Inflammatory macrophage treated with lipopolysaccharide for 4 hours (primary cell): Measurements from ENCODE around the gene RPLP1.

Experiments used
- DNase-seq: peaks from one replicate; pipeline ENCODE4 v3.0.0-alpha.2; 2020

Gene RPLP1

DNA sequence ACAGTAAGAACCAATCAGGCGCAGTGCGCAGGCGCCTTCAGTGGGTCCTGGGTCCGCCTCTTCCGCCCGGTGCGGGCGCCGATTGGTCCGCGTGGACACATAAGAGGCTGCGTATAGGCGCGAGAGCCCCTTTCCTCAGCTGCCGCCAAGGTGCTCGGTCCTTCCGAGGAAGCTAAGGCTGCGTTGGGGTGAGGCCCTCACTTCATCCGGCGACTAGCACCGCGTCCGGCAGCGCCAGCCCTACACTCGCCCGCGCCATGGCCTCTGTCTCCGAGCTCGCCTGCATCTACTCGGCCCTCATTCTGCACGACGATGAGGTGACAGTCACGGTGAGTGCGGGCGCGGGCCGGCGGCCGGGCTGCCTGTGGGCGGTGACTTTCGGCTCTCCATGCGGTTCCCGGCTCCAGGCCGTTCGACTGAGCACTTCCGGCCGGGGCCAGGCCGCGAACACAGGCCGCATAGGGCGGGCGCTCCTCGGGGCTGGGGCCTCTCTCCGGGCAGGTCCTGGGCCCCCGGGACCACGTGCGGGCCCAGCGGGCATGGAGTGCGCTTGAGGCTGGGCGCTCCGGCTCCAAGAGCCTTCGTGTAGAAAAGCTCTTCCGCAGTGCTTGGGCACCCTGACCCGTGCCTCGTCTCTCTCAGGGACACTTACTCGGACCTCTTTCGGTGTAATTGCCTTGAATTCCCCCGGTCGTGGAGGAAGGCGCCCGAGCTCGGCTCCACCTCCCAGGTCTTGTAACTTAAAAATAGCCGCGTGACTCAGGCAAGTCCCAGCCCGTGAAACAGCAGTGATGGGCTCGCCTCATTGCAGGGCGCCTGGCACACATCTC lies at the start of gene RPLP1:
Gene RPLP1, plus strand, starts transcription at position 127 of the 830 bp plus-strand sequence. Its CDS starts 131 bp downstream, at position 258.
- peak; percentile 97 for DNase-seq

DNA sequence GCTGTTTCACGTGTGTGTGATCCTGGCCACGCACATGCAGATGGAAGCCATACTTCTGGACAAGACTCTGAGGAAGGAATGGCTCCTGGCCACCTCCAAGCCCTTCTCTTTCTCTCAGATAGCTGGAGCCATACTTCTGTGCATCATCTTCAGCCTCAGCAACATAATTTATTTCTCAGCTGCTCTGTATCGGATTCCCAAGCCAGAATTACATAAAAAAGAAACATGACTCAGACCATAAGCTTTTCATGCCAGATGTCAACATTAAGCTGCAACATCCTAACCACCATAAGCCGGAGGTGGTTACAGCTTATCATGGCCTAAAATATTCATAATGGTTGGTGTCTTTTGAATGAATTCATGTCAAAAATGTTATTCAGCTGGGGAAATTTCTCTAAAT lies 49.0 kb upstream of the RPLP1 start:
- DNase-seq: no peak

DNA sequence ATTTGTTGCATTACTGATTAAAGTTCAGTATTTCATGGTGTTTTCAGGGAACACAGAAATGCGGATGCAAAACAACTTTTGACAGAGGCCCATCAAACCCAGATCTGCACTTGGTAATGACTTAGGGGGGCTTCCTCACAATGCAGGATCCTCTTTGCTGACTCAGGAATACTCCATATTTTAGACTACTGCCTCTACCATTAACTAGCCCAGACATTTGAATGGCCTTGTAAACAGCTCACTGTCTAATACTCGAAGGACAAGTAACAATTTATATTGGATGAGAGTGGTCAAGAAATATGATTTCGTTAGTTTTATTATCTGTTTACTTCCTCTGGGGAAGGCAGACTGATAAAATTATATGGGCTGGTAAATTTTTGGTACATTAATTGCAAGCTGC lies 47.5 kb upstream of the RPLP1 start:
- DNase-seq: no peak

DNA sequence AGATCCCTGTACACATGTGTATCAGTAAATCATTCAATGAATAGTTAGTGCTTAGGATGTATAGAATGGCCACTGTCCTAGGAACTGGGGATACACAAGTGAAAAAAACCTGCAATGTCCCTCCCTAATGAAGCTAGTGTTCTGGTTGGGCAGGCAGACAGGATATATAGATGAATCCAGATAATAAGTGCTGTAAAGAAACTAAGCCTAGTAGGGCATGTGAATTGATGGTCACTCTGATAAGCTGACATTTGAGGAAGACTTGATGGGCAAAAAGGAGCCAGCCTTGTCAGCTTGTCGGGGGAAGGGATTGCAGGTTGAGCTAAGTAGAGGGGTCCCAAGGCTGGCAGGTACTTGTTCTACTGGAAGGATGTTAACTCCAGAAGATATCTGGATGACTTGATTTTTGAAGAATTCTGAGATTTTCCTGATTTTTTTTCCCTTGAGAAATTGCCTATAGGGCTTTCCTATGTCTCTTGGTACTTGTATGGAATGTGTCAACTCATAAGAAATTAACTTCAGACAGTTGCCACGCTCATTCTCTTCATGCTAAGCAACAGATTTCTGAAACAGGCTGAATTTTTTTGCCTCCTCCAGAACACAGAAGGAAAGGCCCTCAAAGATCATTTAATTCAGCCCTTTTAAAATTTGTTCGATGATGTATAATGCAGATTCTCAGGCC lies 44.8 kb upstream of the RPLP1 start:
- DNase-seq: no peak

DNA sequence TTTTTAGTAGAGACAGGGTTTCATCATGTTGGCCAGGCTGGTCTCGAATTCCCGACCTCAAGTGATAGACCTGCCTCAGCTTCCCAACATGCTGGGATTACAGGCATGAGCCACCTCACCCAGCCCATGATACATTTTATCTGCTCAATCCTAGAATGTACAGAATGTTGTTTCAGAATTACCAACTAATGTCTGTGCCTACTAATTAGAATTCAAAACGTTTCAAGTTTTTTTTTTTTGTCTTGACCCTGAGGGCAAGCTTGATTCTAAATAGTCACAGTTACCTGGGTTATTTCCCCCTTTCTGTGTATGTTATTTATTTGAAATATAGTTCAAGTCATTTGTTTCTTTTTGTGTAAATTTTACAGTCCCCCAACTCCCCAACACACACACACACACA lies 43.8 kb upstream of the RPLP1 start:
- no peak for DNase-seq

DNA sequence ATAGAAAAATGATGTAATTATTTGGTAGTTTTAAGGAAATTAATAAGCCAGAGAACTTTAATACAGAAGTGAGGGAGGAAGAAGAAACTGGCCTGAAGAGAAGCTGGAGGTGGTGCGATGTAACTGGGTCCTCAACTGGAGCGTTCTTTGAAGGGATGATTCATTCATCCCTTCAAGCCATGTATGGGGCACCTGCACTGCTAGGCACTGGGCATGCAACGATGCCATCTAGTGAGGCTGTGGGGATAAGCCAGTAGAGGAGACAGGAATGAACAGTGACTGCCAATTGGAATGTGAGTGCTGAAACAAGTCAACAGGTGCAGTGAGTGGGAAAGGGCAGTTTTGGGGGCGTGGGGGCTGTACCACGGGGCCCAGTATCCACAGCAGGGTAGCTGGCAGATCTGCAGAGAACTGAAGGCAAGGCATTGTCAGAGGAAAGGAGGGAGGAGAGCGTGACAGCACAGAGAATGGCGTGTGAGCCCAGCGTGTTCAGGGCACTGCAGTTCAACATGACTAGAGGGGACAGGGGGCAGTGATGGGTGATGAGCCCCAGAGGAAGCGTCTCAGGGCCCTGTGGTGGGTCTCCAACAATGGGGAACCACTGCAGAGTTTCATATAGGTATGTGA lies 42.3 kb upstream of the RPLP1 start:
- no peak for DNase-seq

DNA sequence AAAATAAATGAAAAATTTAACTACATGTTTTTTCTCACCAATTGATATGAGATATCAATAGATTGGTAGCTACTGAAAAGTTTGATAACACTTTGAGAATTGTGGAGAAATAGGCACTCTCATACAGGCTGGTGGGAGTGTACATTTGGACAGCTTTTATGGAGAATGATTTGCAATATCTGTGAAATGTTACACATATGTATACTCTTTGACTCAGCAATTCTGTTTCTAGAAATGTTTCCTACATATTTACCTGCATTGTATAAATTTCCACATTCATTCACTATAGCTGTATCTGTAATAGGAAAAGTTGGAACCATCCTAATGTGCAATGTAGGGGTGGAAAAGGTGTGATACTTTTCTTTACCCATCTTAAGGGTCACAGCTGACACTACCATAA lies 40.3 kb upstream of the RPLP1 start:
- DNase-seq: no peak

DNA sequence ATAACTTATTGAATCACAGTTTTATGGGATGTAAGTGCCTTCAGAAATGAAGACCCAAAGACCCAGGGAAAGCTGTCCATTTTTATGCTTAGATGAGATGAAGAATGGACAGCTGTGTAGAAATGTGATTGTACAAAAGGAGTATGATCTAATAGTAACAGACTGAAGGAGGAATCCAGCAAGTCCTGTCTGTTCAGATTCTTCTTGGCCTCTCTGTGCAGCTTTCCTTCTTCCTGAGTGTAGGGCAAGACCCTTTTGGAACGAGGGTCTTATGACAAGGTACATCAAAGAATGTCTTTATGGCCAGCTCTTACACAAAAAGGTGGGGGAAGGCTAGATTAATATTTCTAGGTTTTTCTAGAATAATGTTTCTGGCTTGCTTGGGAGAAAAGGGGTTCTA lies 39.9 kb upstream of the RPLP1 start:
- DNase-seq: no peak

DNA sequence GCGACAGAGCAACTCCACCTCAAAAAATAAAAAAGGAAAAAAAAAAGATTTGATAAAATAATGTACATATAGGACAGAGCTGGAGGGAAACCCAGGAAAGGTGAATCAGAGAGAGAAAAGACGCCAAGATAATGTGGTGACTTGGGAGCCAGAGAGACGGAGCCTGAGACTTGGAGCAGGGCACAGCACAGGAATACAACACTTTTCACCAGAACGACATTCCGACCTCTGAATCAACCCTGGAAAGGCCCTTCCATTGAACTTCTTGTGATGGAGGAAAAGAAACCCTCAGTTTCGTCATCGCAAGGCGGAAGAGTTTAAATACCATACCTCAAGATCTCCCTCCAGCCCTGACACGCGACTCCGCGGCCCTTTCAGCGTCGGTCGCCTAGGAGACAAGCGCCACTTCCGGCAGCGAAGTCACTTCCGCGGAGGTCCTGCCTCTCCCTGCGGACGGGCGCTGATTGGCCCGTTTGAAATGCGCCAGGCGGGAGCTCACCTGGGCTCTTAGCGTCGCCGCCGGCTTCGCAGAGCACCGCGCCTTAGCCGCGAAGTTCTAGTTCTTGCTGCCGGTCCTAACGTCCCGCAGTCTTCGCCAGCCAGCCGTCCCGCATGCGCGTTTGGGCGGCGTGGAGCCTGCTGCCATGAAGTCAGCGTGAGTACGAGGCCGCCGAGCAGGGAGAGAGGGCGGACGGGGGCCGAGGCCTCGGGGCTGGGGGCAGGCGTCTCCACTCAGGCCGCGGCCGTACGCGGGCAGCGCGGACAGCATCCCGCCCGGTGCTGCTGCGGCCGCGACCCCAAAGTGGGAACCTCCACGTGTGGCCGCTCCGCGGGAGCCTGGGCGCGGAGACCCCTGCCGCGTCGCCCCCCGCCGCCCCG lies 38.6 kb upstream of the RPLP1 start, which contains the start of gene KIF23:
Gene KIF23, plus strand, starts transcription at position 528 of the 879 bp plus-strand sequence. Its CDS starts 117 bp downstream, at position 645.
- peak; percentile 91 for DNase-seq

DNA sequence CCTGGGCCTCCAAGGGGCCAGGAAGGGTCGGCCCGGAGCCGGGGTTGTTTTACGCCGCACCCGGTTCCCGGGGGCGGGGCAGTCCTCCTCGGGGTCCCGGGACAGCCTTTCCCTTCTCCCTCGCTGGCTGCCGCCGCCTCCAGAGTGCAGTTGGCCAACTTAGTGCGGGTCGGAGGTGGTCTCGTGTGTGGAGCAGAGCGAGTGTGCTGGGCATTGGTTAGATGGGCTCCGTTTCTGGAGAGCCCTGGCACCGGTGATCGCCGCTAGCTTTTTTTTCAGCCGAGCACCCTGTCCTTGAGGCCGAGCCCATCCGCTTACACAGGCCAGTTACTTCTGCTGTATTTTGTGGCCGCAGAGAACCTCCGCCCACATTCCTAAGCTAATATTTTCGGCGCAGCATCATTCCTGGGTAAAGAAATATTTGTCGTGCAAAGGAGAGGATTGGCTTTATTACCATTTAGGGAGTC lies 37.9 kb upstream of the RPLP1 start:
- DNase-seq: peak; percentile 52

DNA sequence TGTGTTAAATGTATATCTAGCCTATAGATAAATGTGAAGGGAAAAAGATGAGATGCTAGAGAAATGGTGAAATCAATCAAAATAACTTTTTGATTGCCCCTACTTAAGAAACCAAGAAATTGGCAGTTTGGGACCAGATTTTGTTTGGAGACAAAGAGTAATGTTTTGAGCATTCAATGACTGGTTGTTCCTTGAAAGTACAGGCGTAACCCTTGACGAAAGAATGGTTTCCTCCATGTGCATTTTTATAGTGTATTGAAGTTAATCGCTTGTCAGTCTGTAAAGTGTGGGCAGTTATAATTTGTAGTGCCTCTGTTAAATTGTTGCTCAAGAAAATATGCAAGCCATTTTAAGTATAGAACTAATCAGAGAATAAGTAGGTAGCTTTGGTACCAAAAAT lies 37.2 kb upstream of the RPLP1 start:
- no peak for DNase-seq

DNA sequence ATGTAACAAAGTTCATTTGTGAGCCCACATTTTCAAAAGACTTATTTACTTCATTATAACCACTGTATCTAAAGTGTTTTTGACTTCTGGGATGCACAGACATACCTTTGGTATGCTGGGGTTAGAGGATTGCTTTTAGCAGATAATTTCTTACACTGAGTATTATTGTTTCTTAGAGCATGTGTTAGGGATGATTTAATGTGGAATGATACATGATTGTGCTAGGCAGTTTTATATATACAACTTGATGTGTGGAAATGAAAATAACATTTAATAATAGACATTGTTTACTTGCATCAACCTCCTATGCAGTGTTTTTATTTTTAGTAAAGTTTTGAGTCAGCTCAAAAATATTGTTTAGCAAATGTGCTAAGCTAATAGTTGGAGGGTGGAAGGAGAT lies 35.0 kb upstream of the RPLP1 start:
- no peak for DNase-seq

DNA sequence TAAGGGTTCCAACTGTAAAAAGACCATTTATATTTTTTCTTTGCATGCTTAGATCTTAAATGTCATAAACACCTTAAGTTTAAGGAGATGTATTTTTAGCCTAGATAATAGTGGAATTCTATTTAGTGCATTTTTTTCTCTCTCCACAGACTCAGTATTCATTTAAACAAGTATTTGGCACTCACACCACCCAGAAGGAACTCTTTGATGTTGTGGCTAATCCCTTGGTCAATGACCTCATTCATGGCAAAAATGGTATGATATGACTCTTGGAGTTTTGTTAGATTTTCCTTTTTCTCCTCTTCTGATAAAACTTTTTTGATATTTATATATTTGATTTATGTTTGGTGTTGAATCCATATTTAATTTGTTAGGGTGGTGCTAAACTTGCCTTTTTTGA lies 31.1 kb upstream of the RPLP1 start:
- no peak for DNase-seq

DNA sequence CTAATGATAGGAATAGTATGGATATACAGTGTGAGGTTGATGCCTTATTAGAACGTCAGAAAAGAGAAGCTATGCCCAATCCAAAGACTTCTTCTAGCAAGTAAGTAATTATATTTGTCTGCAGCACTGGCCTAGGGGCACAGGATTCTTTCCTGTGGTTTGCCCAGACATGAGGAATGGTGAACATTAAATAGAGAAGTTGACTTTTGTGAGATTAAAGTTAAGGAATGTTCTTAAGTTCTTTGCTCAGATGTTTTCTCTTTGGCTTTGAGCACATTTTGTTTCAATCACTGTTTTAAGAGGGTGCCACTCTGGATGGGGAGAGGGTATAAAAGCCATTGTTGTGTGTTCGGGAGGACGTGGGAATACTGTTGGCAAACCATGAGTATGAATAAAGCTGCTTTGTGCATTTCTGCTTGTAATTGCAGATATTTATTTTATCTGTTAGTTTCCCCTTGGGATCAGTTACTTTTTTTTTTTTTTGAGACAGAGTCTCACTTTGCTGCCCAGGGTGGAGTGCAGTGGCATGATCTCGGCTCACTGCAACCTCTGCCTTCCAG lies 30.2 kb upstream of the RPLP1 start:
- DNase-seq: no peak

DNA sequence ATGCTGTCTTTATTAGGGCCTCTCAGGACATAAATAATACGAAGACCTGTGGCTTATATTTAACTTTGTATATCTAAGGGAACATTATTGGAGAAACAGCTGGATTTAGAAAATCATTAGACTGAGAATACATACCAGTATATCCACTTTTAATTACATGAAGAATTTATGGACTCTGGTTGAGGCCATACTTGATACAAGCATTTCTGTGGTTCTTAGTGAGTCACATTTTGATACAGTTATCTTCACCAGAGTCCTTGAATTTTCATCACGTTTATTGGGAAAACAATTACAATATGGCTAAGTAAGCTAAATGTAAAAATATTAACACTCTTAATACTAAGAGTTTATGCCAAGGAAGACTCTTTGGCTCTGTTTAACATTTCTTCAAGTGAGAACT lies 28.6 kb upstream of the RPLP1 start:
- DNase-seq: no peak

DNA sequence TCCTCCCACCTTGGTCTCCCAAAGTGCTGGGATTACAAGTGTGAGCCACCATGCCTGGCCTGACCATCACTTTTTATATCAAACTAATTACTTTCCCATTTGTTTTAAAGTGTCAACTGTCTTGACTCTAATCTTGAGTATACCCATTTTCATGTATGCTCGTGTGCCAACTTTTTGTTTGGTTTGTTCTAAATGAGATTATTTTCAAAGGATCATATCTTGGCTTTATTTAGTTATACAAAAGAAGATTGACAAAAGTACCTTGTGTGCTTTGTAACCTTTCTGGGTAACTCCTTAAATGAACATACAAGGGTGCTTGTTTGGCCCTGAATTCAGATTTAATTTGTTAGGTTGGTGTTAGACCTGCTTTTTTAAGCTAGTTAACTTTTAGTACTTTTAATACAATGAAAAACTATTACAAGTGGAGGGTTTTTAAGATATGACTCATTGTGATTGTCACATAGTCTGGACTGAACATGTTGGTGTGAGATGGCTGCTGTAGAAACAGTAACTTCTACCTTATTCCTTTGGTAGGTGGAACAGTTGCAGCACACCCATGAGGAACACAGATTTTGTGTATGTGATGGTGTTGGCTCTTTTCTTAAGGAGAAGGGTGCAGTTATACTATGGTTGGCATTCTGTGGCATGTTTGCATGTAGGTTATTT lies 27.7 kb upstream of the RPLP1 start:
- DNase-seq: no peak

DNA sequence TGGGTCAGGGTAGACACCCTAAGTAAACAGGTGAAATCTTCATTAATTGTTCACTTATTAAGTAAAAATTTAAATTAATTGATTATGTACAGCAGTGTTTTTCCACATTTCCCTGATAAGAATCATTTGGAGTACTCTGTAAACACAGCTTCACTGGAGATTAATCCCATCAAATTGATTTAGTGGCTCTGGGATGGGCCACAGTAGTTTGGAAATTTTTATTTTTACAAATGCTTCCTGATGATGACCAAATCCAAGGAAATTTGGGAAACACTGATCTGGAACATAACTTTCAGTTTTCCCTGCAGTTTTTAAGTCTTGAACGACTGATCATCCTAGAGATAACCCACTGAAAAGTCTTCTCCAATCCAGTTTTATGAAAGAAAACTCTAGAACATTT lies 18.8 kb upstream of the RPLP1 start:
- DNase-seq: no peak

DNA sequence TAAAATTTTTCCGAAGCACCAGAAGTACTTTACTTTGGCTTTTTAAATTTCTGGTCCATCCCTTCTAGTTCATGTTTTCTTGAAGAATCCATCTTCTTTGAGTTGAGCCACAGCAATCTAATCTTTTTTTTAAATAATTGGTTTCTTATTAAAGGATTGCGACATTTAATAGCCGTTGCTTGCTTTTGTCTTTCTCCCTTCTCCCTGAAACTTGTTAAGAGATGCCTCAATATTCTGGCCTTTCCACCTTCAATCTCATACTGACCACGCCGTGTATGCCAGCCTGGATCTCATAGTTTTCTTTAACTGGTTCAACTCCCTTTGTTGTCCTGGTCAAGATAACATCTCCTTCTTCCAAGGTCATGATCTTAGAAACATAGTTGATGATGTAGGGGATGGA lies 18.4 kb upstream of the RPLP1 start:
- DNase-seq: no peak

DNA sequence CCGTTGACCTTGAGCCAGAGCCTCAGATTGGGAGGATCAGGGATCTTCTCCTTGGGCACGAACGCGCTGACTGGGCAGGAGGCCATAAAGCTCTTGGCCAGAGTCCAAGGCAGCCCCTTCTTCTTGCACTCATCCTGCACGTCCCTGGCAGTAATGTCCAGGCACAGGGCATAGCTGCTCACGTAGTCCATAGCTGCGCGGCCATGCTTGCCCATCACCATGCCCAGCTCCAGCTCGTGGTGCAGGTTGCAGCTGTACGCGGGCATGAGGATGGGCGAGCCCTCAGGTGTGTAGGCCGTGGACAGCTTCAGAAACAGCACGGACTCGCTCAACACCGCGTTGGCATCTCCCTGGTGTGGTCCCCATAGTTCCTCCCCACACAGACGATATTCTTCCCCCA lies 17.9 kb upstream of the RPLP1 start:
- DNase-seq: no peak

DNA sequence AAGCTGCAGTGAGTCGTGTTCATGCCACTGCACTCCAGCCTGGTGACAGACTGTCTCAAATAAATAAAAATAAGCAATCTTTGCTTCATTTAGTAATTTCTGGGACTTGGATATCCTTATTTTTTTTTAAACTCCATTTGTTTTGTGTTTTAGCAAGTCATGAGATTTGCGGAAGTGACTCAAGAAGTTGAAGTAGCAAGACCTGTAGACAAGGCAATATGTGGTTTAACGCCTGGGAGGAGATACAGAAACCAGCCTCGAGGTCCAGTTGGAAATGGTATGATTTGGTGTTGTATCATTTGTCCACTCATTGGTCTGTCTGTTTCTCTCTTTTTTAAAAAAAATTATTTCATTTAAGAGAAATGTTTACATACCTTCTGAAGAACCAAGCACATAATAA lies 16.6 kb upstream of the RPLP1 start:
- DNase-seq: peak; percentile 73

DNA sequence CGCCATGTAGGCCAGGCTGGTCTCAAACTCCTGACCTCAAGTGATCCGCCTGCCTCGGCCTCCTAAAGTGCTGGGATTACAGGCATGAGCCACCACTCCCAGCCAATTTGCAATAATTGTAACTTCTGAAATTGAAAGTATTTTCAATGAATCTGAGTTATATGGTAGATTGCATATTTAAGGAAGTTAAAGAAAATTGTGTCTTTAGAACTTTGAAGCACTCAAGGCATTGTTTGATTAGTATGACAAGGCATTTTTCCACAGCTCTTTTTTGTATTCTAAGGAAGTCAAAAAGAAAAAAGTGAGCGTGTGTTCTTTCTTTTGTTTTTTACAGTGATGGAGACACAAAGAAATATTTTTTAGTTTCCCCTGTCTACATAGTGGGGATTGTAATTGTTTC lies 15.7 kb upstream of the RPLP1 start:
- peak; percentile 77 for DNase-seq

DNA sequence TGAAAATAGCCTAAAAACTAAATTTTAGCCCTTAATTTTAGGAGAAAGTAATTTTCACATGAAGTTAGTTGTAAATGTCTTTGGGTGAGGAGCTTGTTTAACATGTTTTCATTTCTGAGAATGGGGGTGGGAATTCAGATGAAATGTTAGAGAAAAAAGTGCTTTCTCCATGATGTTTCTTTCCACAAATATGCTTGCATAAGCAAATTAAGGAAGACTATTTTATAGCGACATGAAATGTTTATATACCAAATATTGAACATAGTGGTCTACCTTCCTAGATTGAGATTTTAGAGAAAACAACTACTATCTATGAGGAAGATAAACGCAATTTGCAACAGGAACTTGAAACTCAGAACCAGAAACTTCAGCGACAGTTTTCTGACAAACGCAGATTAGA lies 13.0 kb upstream of the RPLP1 start:
- peak; percentile 16 for DNase-seq
